Measurements from ENCODE around the gene OSM. TPM values are rescaled to one million over a fixed set of nuclear protein-coding genes. Genes with fewer than 3 reads are reported as not detected.

The OSM gene
- polyA plus RNA-seq, 1 donor (not counting 4 experiments of a cell fraction or from before 2014, with no cell fraction given) = not detected

DNA sequence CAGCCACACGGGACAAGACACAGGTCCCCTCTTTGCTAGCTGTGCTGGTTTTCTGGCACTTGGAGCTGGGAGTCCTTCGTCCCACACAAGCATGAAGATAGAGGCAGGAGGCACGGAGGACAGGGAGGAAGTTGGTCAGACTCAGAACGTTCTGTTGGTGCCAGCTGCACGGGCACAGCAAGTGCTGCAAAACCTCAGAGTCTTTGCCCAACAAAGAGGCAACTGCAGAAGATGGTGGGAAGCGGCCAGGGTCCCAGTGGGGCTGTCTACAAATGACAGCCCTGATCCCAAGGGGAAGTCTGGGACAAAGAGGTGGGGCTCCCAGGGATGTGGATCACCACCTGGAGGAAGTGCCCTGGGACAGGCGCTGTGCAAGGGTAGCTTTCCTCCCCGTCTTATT, 9.4 kb upstream of the OSM start:
- no peak overlapping the region for H3K9ac ChIP-seq (ENCODE audit: control insufficient read depth, extremely low read depth, insufficient read depth, low read length)
- H3K4me1 ChIP-seq (ENCODE audit: control insufficient read depth, extremely low read depth, insufficient read depth, low read length) = peaks cover 13% of the 10 kb centered on the region
- dilution Hi-C loops (cut with MboI; ENCODE audit: extremely low pct_ligation_motif_present, low sequenced_read_pairs) = no loop called here
- no peak for FAIRE-seq
- DNase-seq (ENCODE audit: low read depth, low spot score) = no peak
- no peak overlapping the region for H3K4me2 ChIP-seq (ENCODE audit: control insufficient read depth, extremely low read depth, insufficient read depth, low read depth, low read length)
- no peaks in the 10 kb centered on the region for H3K36me3 ChIP-seq (ENCODE audit: control insufficient read depth in 2 of 2, extremely low read depth in 1 of 2, insufficient read depth in 2 of 2, low read length in 2 of 2)
- no peak overlapping the region for H3K4me3 ChIP-seq (ENCODE audit: control insufficient read depth in 2 of 3, extremely low read depth in 1 of 3, insufficient read depth in 2 of 3, low read depth in 1 of 3, low read length in 3 of 3)
- TF ChIP-seq EZH2 (IDR thresholded peaks at IDR 0.05; ENCODE audit: low read length) = no peak
- TF ChIP-seq, protein P1, sequence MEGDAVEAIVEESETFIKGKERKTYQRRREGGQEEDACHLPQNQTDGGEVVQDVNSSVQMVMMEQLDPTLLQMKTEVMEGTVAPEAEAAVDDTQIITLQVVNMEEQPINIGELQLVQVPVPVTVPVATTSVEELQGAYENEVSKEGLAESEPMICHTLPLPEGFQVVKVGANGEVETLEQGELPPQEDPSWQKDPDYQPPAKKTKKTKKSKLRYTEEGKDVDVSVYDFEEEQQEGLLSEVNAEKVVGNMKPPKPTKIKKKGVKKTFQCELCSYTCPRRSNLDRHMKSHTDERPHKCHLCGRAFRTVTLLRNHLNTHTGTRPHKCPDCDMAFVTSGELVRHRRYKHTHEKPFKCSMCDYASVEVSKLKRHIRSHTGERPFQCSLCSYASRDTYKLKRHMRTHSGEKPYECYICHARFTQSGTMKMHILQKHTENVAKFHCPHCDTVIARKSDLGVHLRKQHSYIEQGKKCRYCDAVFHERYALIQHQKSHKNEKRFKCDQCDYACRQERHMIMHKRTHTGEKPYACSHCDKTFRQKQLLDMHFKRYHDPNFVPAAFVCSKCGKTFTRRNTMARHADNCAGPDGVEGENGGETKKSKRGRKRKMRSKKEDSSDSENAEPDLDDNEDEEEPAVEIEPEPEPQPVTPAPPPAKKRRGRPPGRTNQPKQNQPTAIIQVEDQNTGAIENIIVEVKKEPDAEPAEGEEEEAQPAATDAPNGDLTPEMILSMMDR (optimal IDR thresholded peaks at IDR 0.05 in 1 of 3, IDR thresholded peaks at IDR 0.05 in 1 of 3, conservative IDR thresholded peaks at IDR 0.05 in 1 of 3; ENCODE audit: extremely low read depth in 1 of 3, insufficient read depth in 2 of 3, low read length in 3 of 3) = no peak
- H3K9me1 ChIP-seq (ENCODE audit: control insufficient read depth, extremely low read depth, insufficient read depth, low read length) = no peaks in the 10 kb centered on the region
- no peaks in the 10 kb centered on the region for H4K20me1 ChIP-seq (ENCODE audit: control insufficient read depth, extremely low read depth, insufficient read depth, low read length)
- H3K27ac ChIP-seq (ENCODE audit: control insufficient read depth, insufficient read depth, low read length) = no peak overlapping the region
- no peaks in the 10 kb centered on the region for H3K79me2 ChIP-seq (ENCODE audit: control insufficient read depth, insufficient read depth, low read length)
- no peaks in the 10 kb centered on the region for H3K27me3 ChIP-seq (ENCODE audit: control insufficient read depth, extremely low read depth, insufficient read depth, low read length)
- H3K9me3 ChIP-seq (ENCODE audit: control insufficient read depth, low read depth, low read length) = no peaks in the 10 kb centered on the region
- no peak overlapping the region for H2AFZ ChIP-seq (ENCODE audit: control insufficient read depth, low read length)

DNA sequence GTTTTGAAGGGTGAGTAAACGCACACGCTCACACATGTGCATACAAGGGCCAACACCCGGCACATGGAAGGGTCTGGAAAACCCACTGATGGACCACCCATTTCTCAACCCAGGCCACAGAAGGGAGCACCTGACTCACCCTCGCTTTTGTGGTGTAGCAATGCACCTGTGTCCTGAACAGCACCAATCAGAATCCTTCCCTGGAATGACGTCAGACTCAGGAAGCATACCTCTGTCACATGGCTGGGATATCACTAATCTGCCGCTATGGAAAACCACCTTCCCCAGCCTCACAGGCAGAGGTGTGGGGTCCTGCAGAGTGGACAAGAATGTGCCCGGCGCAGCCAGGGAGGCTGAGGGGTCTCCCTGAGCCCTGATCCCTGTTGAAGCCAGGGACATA, 9.0 kb upstream of the OSM start:
- Histone ChIP-seq H3K9me3 (ENCODE audit: control insufficient read depth, low read depth, low read length) (no peaks in the 10 kb centered on the region), H3K4me2 (ENCODE audit: control insufficient read depth, extremely low read depth, insufficient read depth, low read depth, low read length) (no peak overlapping the region), H4K20me1 (ENCODE audit: control insufficient read depth, extremely low read depth, insufficient read depth, low read length) (no peaks in the 10 kb centered on the region), H3K4me3 (ENCODE audit: control insufficient read depth in 2 of 3, extremely low read depth in 1 of 3, insufficient read depth in 2 of 3, low read depth in 1 of 3, low read length in 3 of 3) (no peak overlapping the region), H2AFZ (ENCODE audit: control insufficient read depth, low read length) (no peak overlapping the region), H3K36me3 (ENCODE audit: control insufficient read depth in 2 of 2, extremely low read depth in 1 of 2, insufficient read depth in 2 of 2, low read length in 2 of 2) (no peaks in the 10 kb centered on the region), H3K9me1 (ENCODE audit: control insufficient read depth, extremely low read depth, insufficient read depth, low read length) (no peaks in the 10 kb centered on the region), H3K27me3 (ENCODE audit: control insufficient read depth, extremely low read depth, insufficient read depth, low read length) (no peaks in the 10 kb centered on the region), H3K79me2 (ENCODE audit: control insufficient read depth, insufficient read depth, low read length) (no peaks in the 10 kb centered on the region), H3K27ac (ENCODE audit: control insufficient read depth, insufficient read depth, low read length) (no peak overlapping the region), H3K9ac (ENCODE audit: control insufficient read depth, extremely low read depth, insufficient read depth, low read length) (no peak overlapping the region), H3K4me1 (ENCODE audit: control insufficient read depth, extremely low read depth, insufficient read depth, low read length) (peaks cover 13% of the 10 kb centered on the region)
- FAIRE-seq = peak; percentile 9
- no peak for DNase-seq (ENCODE audit: low read depth, low spot score)
- dilution Hi-C loops (cut with MboI; ENCODE audit: extremely low pct_ligation_motif_present, low sequenced_read_pairs) = no loop called here
- TF ChIP-seq, protein P1 (optimal IDR thresholded peaks at IDR 0.05 in 1 of 3, IDR thresholded peaks at IDR 0.05 in 1 of 3, conservative IDR thresholded peaks at IDR 0.05 in 1 of 3; ENCODE audit: extremely low read depth in 1 of 3, insufficient read depth in 2 of 3, low read length in 3 of 3) = no peak
- TF ChIP-seq EZH2 (IDR thresholded peaks at IDR 0.05; ENCODE audit: low read length) = no peak
